HG03521 (cell line): ENCODE results near the gene MCTP2.
"Not testable (repeated sequence)": the region's sequence is repeated elsewhere in the genome, so short reads cannot be mapped to it uniquely, and the experiment has no call there.

Experiments used
- ATAC-seq: cut with Tn5 transposase; IDR thresholded peaks from one replicate; pipeline ENCODE4 v1.9.1; 2021; ENCODE audit warnings: mild to moderate bottlenecking, moderate library complexity; ENCODE audit not compliant: unreplicated experiment

MCTP2 gene

DNA sequence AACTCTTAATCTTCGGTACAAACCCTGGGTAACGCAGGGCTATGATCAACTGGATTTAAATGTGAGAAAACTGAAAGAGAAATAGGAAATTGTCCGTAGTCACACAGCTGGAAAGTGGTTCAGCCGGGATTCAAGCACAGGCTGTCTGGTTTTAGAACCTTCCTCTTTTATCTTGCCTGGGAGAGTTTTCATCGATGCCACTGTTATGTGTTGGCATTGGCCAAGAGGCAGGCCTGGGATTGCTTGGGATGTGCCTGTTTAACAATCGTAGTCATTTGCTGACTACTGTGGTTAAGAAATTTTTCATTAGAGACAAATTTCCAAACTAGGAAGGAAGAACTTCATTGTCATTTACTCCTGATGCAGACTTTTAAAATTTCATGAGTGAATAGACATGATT is 4.3 kb downstream of the MCTP2 start:
- no peak for ATAC-seq

DNA sequence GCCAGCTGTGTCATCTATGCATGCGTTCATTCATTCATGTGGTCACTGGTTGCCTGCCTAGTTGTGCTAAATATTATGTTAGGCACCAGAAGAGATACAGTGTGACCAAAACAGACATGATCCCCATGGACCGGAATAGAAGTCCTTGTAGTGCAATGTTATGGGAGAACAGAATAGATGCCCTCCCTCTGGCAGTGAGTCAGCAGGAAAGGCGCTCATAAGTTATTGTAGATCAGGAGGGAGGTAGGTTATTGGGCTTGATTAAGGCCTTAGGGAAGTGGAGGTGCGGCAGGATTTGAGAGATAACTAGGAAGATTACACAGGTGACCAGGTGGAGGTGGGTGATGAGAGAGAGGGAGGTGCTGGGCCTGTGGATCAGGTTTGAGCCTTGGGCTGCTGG is 5.2 kb downstream of the MCTP2 start:
- no peak for ATAC-seq

DNA sequence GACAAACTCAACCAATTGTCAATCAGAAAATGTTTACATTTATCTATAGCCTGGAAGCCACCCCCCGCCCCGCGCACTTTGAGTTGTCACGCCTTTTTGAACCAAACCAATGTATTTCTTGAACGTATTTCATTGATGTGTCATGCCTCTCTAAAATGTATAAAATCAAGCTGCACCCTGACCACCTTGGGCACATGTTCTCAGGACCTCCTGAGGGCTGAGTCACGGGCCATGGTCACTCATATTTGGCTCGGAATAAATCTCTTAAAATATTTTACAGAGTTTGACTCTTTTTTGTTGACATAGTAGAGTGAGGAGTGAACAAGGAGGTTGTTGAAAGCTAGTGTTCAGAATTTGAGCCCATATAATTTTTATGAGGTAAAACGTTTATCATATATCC is 6.5 kb downstream of the MCTP2 start:
- no peak for ATAC-seq

DNA sequence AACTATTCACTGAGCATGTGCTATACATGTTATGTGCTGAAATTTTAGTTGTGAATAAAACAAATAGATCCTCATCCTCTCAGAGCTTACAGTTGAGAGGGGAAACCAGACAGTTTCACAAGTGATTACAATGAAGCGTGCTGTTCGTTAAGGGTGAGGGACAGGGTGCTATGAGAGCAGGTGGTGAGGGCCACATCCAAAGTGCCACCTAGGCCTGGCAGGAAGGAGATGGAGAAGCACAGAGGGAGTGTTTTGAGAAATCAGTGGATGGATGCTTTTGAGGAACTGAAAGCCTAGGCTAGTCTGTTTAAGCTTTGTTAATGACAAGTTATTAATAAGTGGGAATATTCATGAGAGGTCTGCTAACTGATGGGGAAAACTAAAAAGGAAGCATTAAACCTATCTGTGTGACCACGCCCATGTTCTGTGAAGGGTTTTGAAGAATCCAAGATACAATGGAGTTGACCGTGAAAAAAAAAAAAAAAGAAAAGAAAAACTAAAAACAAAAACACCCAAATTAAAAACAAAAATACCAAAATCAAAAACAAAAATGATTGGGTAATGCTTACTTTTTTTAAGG is 7.3 kb downstream of the MCTP2 start:
- peak; percentile 52 for ATAC-seq

DNA sequence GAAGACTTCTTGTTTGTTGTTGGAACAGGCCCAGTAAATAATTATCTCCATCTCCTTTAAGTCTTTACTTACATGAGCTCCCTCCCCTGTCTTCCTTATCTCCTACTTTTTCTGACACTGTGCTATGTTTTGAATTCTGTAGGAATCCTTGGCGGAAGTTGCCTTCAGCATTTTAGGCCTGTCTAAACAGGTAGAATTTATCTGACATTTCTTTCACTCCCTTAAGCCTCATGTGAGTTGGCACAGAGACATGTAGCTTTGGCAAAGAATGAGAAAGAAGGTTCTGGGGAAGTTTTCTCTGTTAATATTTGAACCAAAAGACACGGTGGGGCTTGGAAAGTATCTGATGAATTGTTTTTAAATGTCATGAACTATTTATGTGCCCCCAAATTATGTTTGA is 8.1 kb downstream of the MCTP2 start:
- no peak for ATAC-seq

DNA sequence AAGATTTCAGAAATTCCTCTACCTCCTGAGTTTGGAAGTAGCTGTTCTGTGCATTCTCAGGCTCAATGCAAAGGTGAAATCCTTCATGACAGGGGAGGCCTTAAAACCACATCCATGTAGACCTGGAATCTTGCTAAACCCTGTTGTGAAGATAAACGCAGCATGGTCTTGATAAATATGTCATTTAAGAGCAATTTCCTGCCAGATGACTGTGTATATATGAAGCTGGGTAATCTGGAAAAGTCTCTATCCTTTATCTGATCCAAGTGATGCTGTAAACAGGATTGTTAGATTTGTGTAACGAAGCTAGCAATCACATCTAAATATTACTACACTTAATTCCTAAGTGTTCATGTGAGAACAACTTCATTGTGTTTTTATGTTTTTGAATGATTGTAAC is 9.1 kb downstream of the MCTP2 start:
- no peak for ATAC-seq

DNA sequence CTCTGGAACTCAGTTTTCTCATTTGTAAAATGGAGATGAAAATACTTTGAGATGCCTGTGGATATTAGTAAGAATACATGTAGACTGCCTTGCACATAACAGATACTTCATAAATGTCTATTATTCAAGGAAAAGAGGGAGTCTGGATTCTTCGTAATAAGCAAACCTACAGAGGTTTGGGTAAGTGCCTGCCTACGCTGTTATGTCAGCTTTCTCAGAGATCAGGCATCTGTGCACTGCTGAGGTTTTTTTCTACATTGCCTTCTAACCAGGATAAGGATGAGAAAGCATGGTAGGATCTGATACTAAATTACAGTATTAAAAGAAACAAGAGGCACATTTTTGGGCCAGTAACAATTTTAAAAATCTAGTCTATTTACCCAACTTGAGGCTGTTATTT is 10.9 kb downstream of the MCTP2 start:
- no peak for ATAC-seq

DNA sequence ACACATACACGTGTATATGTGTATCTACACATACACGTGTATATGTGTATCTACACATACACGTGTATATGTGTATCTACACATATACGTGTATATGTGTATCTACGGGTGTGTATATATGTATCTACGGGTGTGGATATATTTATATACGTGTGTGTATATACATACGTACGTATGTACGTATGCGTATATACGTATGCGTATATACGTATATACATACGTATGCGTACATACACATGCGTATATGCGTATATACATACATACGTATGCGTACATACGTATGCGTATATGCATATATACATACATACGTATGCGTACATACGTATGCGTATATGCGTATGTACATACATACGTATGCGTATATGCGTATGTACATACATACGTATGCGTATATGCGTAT is 11.6 kb downstream of the MCTP2 start:
- not testable (repeated sequence) for ATAC-seq

DNA sequence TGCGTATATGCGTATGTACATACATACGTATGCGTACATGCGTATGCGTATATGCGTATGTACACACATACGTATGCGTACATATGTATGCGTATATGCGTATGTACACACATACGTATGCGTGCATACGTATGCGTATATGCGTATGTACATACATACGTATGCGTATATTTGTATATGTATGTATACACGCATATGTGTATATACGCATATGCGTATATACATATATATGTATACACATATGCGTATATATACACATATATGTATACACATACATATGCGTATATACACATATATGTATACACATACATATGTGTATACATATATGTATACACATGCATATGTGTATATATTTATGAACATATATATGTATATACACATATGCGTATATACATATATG is 12.1 kb downstream of the MCTP2 start:
- no peak for ATAC-seq

DNA sequence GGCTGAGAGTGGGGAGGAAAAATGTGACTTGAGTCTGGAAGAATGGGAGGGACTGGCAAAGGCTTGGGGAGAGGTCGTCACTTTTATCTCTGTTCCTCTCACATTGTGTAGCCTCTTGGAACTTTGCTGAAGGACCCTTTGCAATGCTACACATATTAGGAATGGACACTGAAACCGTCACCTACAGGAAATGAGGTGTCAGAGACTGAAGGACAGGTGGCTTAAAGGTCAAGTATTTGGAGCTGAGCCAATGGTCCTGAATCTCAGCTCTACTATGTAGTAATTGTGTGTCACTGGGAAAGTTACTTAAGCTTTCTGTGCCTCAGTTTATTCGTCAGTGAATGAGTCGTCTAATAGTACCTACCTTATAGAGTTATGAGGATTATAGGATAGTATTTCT is 14.7 kb downstream of the MCTP2 start:
- no peak for ATAC-seq

DNA sequence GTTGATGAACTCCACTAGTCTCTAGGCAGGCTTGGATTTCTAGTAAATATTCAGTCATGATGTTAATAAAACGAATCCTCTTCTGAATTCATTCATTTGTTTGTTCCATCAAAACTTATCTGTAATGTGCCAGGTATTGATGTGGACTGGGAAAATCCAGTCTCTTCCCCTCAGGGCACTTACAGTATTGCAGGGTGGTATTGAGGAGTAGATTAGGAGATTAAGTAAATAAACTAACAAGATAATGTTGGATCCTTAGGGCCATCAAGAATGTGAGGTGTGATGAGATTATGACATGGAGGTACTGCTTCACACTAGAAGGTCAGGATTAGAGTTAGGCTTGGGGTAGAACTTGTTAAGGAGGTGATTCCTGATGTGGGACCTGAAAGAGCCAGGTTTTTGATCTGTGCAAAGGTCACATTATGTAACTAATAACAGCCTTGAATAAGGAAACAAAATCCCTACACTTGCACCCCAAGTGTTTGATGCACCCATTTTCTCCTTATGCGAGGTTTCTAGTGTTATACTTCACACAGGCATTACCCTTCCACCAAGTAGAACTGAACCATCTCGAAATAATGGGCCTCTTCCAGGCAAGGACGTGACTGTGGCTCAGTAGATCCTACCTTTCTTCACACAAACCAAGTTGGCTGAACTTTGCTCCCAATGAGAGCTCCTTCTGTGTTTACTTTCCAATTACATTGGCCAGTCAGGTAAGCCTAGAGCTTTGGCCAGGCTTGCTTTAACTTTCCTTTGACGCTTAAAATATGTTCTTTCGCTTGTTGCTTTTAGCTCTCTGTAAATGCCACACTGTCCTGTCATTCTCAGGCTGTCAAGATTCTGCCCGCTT is 16.7 kb downstream of the MCTP2 start:
- ATAC-seq: no peak

DNA sequence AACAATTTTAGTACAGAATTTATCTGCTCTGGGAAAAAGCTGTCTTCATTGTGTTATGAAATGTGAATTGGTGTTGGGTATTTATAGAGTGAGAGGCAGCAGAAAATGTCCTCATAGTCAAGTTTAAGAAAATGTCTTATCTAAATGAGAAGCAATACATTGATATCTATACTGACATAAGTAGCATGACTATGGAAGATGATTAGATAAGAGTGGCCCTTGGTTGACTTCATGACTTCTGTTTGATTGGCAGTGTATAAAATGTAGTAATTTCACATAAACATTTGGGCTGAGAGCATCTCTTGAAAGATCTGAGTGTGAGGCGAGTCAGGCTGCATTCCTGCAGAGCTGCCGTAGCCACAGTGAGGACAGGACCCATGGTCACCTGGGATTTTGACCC is 19.4 kb downstream of the MCTP2 start:
- no peak for ATAC-seq

DNA sequence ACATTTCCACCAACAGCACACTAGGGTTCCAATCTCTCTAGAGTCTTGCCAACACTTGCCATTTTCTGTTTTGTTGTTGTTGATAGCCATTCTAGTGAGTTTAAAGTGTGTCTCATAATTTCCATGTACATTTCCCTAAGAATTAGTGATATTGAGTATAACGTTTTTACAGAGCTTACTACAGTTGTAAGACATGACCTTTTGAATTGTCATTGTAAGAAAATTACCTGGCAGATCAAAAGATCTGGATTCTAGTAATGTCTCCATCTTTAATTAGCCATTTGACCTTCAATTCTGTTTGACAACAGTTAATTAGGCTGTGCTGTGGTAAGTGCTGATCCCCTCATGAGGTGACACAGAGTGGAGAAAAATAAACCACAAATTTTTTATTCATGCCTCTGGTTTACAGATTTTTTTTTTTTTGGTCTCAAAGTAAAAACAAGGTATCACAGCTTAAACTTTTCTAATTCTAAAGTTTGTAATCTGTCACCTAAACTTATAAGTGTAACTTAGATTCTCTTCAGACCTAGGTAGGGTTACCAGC is 20.9 kb downstream of the MCTP2 start:
- ATAC-seq: no peak

DNA sequence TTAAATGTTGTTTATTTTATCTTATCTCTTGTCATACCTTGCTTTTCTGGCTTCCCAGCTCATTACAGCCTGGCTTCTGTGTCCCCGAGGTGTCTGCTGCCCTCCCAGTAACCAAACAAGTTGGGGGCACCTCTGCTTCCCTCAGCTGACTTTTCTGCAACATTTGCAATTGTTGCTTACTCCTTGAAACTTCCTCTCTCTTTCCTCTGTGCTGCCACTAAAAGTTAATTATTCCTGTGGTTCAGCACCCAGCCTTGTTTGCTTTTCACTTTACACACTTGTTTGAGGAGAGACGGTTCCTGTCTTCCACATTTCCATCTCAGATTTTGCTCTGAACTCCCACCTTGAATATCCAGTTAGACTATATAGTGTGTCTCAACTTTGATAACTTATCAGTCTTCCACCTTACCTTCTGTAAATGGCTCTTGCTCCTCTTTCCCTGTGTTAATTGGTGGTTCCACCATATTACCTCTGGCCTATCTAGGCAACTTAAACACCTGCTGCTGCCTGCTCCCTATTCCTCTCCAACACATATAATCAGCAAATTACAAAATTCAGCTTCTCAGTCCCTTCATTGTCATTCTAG is 21.6 kb downstream of the MCTP2 start:
- ATAC-seq: no peak

DNA sequence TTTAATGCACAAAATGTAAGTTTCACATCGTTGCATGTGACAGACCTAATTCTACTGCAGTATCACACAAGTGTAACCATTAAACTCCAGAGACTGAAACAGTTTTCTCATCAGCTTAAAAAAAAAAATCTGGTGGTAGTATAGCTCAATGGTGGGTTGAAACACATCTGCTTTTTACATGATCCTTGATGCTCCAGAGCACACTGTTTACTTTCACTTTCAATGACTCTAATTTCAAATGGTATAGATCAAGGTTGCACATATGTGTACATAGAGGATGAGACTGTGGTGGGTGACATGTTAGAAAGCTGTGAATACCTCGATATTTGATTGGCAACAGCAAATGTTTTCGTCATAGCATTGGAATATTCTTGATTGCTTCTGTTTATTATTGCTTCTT is 22.4 kb downstream of the MCTP2 start:
- no peak for ATAC-seq

DNA sequence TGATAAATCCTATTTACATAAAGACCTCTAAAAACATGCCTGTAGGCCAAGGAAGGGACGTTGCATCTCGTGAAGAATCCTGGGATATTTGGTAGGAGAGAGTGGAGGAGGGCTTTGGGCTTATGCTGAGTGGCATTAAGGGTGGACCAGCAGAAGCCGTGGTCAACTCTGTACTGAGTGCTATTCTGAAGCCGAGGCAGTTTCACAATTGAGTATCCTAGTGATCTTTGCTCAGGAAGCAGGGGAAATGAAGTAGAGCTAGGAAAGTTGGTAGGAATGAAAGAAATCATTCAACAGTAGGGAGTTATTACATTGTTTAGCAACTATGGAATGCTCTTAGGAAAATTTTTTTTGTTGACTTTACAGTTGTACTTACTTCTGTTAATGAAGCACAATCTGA is 24.2 kb downstream of the MCTP2 start:
- ATAC-seq: no peak

DNA sequence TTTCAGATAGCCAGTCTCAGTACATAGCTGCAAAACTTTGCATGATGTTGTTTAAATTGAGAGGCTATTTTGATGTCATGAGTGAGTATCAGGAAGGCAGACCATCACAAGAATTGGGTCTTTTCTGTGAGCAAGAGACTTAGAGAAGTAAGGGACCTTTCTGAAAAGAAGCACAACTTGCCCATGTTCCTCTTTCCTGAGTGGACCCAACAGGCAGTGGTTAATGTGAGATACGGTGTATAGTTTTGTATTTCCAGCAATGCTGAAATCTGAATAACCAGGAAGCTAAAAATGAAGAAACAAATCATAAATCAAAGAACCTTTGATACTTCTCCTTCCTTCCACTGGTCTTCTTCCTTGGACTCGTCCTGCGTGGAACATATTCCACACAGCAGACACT is 25.1 kb downstream of the MCTP2 start:
- no peak for ATAC-seq

DNA sequence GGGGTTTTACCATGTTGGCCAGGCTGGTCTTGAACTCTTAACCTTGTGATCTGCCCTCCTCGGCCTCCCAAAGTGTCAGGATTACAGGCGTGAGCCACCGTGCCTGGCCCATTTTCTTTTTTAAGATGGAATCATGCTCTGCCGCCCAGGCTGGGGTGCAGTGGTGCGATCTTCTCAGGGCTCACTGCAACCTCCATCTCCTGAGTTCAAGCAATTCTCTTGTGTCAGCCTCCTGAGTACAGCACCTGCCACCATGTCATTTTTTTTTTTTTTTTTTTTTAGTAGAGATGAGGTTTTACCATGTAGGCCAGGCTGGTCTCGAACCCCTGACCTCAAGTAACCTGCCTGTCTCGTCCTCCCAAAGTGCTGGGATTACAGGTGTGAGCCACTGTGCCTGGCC is 26.4 kb downstream of the MCTP2 start:
- not testable (repeated sequence) for ATAC-seq

DNA sequence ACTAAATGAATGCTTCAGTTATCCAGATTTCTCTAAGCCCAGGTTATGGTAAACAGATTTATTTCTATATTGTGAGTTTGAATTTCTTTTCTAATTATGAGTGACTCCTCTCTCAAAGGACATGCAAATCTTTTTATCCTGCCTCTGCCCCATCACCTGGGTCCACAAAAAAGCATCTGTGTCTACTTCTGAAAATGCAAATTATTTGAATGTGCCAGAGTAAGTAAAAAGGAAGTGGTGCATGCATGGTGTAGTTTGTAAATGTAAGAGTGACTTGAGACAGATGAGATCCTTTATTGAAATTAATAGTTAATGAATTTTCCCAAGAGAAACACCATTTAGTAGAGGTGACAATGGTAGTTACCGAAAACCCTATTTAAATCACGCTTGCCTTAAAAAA is 26.9 kb downstream of the MCTP2 start:
- peak; percentile 66 for ATAC-seq

DNA sequence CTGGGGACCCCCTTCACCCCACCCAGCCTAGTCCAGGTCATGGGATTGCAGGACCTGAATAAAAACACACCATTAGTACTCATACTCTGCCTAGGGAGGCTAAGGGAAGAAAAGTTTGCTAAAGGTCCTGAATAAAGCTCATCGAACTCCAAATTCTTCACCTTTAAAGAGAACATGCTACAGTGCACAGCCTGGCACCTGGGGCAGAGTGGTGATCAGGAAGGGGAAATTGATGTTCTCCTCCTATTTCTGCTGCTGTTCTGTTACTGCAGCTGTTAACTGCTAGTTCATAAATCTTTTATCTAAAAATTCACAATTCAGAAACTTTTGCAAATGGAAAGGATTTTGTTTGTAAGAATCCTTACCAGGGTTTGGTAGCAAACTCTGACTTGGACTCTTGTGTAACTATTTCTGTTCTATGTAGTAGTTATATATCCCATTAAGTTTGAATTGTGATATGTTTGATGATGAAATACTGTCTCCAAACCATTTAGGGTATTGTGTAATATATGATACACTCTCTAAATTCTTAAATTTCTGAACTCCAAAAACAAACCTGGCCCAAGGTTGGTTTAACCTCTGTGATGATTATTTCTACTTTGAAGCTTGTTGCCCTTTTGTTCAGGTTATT is 27.9 kb downstream of the MCTP2 start:
- ATAC-seq: no peak

DNA sequence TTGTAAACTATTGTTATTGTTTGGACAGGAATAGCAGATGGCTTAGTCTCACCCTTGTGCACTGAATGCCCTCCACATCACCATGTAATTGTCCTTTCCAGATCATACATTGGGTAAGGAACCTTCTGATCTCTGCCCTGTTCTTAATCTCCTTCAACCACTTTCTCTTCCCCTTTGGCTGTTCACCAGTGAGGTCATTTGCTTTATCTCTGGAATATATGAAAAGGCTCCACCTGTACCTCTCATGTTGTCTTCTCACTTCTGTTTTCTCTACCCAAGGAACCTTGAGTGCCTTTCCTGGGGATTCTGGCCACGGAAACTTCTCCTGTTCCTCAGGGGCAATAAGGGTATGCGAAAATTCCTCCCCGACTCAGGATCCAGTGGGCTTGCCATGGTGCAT is 28.5 kb downstream of the MCTP2 start:
- no peak for ATAC-seq

DNA sequence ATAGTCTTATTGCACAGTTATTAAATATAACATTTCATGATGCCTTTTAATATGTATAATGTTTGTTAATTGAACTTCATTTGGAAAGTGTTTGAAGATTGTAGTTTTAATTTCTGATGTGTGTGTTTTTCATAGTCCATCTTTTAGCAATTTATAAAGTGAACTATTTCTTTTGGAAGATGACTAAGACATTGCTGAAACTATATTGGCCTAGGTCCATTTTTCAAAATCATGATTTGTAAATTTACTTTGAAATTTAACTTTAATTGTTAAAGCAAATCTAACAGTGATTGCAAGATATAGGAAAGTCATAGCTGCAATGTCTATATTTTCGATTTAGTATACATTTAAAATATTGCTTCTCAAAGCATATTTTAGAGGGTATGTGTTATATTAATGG is 30.8 kb downstream of the MCTP2 start:
- ATAC-seq: no peak
